ENCODE data around the gene PRKAR1B.

DNA sequence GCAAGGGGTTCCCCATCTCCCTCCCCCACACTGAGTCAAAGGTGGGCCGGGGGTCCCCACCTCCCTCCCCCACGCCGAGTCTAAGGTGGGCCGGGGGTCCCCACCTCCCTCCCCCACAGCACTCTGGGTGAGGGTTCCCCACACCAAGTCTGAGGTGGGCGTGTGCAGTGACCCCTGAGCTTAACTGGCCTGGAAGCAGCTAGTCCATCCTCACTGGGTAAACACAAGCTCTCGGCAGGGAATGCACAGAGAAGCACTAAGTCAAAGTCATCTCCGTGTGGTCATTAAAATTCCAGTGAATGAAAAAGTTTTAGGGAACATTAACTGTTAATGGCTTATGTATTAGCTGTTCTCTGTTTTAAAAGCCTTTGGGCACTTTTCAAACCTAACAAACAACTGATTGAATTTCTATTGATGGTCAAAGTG lies 43.7 kb upstream of the PRKAR1B start:
- TF ChIP-seq EZH2 (IDR thresholded peaks at IDR 0.05; ENCODE audit: borderline replicate concordance, control insufficient read depth, low read depth, low read length) (no peak), NRF1 (conservative IDR thresholded peaks at IDR 0.05; ENCODE audit: low read depth, low read length) (no peak), CBX5 (IDR thresholded peaks at IDR 0.05; ENCODE audit: low read depth) (no peak)

Measured in GM12878 (cell line).